Choroid plexus epithelial cell (primary cell): ENCODE results near the gene TRAPPC5.

Experiments used
- DNase-seq: peaks from one replicate; pipeline ENCODE4 v3.0.0-alpha.2; 2010; ENCODE audit warnings: low read depth
- H3K4me3 ChIP-seq: 2 replicates; pipeline ENCODE4 v1.5.1; 2011; ENCODE audit warnings: low read depth, mild to moderate bottlenecking, control low read depth, low read length, moderate library complexity
- CTCF ChIP-seq: conservative IDR thresholded peaks from 2 replicates; pipeline ENCODE4 v1.5.1; 2011; ENCODE audit warnings: low read depth, mild to moderate bottlenecking, control low read depth, inconsistent platforms, low read length, moderate library complexity

Gene TRAPPC5

GRCh38 chr19:7732045-7732444 lies 51.4 kb downstream of the TRAPPC5 start, which contains the start of gene CLEC4G:
TSS of gene CLEC4G (minus strand) at chr19:7732110. CDS start at chr19:7732102, 8 bp downstream.
- H3K4me3 ChIP-seq, result no peak within 1 kb of the TSS
- DNase-seq, result no peak
- TF ChIP-seq CTCF, result no peak

- no peak for DNase-seq
- no peak for TF ChIP-seq CTCF
- H3K4me3 ChIP-seq, result no peak overlapping the region
Measured at GRCh38 chr19:7733376-7733775, 52.7 kb downstream of the TRAPPC5 start.

DNA sequence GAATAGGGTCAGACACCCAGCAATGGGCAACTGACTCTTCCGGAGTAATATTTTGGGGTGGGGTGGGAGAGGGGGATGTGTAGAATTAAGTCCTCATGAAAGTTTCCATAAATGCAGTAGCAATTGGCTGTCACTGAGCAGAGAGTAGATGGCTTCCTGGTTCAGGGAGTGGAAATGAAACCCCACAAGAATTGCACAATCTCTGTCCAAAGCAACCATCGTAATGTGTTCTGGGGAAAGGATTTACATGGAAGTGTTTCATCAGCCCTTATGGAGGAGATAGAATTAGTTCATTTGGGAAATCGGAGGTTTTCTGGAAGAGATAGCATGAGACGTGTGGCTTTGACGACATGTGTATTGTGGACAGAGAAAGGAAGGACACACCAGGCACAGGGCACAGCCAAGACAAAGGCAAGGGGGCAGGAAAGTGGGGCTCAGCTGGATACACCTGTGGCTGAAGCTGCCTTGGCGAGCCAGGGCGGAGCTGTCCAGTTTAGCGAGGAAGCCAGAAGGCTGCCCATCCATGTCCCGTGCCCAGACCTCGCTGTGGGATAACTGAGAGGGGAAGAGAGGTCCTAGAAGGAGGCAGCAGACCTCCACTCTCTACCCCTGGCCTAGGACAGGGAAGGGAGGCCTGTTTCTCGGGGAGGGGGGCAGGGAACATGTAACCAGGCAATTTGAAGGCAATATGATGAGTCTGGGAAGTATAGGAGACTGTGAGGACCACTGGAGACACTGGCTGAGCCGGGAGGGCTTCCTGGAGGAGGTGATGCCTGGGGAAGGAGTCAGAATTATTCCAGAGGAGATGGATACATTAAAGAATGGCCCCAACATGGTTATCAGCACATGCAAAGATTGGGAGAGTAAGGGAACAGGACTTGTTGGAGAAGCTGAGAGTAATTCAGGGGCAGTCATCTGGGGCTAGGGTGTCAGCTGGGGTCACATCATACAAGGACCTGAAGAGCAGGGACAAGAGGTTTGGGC lies 53.9 kb downstream of the TRAPPC5 start:
- peak; percentile 5 for DNase-seq
- TF ChIP-seq CTCF, result no peak
- no peak overlapping the region for H3K4me3 ChIP-seq

DNA sequence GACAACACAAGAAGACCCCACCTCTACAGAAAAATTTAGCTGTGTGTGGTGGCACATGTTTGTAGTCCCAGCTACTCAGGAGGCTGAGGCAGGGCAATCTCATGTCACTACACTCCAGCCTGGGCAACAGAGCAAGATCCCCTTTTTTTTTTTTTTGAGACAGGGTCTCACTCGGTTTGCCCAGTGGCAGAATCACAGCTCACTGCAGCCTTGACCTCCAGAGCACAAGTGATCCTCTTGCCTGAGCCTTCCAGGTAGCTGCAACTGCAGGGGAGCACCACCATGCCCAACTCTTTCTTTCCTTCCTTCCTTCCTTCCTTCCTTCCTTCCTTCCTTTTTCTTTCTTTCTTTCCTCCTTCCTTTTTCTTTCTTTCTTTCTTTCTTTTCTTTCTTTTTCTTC lies 55.5 kb downstream of the TRAPPC5 start:
- no peak for TF ChIP-seq CTCF
- no peak for DNase-seq
- no peak overlapping the region for H3K4me3 ChIP-seq

DNA sequence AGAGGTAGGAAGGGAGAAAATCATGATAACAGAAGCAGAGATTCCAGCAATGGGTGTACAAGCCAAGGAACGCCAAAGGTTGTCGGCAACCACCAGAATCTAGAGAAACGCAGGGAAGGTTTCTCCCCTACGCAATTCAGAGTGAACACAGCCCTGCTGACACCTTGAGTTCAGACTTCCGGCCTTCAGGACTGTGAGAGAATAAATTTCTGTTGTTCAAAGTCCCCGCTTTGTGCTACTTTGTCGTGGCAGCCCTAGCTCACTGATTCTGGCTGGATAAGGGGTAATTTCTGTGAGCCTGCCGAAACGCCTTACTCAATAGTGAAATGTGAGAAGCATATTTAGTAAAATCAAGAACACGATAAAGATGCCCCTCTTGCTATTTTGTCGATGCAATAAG lies 56.6 kb downstream of the TRAPPC5 start:
- no peak for DNase-seq
- no peak overlapping the region for H3K4me3 ChIP-seq
- TF ChIP-seq CTCF, result no peak
